Colonic mucosa (tissue), 4 donors: ENCODE measurements around the gene ATG101. TPM values are rescaled to one million over a fixed set of nuclear protein-coding genes. Genes with fewer than 3 reads are reported as not detected.

ENCODE experiments used
- DNase-seq: peaks from one replicate; pipeline ENCODE4 v3.0.0-alpha.2; 2020
- H3K27ac ChIP-seq: fragments of 200-600 bp; one replicate; pipeline ENCODE4 v1.8.0; 2021
- H3K27me3 ChIP-seq: fragments of 200-600 bp; one replicate; pipeline ENCODE4 v1.8.0; 2021
- H3K36me3 ChIP-seq: fragments of 200-600 bp; one replicate; pipeline ENCODE4 v1.8.0; 2021
- H3K4me1 ChIP-seq: fragments of 200-600 bp; one replicate; pipeline ENCODE4 v1.8.0; 2021; ENCODE audit warnings: mild to moderate bottlenecking
- H3K4me3 ChIP-seq: fragments of 200-600 bp; one replicate; pipeline ENCODE4 v1.8.0; 2021
- H3K9ac ChIP-seq, 2 donors: one replicate each; pipeline ENCODE4 v1.7.0; 2013; ENCODE audit warnings: control low read depth in 2 of 2, low read depth in 2 of 2, low read length in 2 of 2
- H3K9me3 ChIP-seq: fragments of 200-600 bp; one replicate; pipeline ENCODE4 v1.8.0; 2021
- intact Hi-C: fragments of 100-400 bp; cut with DNase I; formaldehyde crosslinking; loops from one replicate; pipeline ENCODE4 v1.14.1; 2022
- total RNA-seq, 2 donors: library from RNA; stranded (reverse); fragmentation: NEBNext Ultra II Directional in 1 of 2; extraction: Animal tissue kit (Norgen Biotek cat#: 25700) in 1 of 2; gene quantifications; one replicate each; pipeline ENCODE4 v1.2.1, GENCODE V29; 2021
- TF ChIP-seq, protein P1 (sequence below): fragments of 200-600 bp; IDR thresholded peaks from one replicate; pipeline ENCODE4 v1.8.0; 2022; ENCODE audit warnings: antibody characterized with exemption, mild to moderate bottlenecking
- donor health status: healthy.
- donor health status: DM: no; HTN: no; CAD: no.
- donor health status: DM: no; HTN: no; CAD: no.

ATG101 gene
- total RNA-seq, 2 donors from 2014 or later, result 37.7 to 44.0 TPM

DNA sequence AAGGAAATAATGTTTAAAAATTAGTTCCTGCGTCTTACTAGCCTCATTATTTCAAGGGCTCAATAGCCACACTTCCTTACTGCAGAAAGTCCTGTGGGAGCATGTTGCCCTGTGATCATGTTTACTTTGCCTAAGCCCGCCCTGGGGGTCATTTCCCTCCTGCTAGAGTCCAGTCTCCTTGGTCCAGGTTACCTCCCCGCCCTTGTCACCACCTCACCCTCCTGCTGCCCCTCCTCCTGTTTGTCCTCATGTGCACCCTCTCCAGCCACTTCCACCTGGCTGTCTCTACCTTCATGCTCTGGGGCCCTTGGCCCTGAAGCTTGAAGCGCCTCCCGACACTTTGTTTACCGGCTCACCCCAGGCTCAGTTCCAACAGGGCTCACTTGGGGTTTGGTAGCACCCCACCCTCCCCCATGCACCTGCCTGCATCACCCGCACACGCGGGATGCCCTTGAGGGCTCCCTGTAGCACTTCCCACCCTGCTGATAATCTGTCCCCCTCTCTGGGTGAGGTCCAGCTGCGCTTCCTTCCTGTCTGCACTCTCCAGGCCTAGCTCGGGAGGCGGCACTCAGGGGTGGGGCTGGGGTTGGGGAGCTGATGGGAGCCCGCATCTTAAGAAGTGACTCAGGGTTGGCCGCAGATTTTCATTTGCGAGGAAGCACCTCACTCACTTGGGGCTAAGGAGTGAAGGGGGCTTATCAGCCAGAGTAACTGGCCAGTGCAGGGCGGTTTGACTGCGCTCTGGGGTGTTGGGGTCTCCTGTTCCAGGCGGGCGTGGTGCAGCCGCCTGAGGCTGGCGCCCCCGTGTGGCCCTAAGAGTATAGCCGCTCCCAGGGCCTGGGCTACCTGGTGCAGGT lies 49.8 kb downstream of the ATG101 start:
- intact Hi-C loops, result loop anchor here (5.0 kb wide), 1 partner anchor 92 kb away; no protein-coding TSS in a partner anchor
- no peak overlapping the region for H3K9ac ChIP-seq

DNA sequence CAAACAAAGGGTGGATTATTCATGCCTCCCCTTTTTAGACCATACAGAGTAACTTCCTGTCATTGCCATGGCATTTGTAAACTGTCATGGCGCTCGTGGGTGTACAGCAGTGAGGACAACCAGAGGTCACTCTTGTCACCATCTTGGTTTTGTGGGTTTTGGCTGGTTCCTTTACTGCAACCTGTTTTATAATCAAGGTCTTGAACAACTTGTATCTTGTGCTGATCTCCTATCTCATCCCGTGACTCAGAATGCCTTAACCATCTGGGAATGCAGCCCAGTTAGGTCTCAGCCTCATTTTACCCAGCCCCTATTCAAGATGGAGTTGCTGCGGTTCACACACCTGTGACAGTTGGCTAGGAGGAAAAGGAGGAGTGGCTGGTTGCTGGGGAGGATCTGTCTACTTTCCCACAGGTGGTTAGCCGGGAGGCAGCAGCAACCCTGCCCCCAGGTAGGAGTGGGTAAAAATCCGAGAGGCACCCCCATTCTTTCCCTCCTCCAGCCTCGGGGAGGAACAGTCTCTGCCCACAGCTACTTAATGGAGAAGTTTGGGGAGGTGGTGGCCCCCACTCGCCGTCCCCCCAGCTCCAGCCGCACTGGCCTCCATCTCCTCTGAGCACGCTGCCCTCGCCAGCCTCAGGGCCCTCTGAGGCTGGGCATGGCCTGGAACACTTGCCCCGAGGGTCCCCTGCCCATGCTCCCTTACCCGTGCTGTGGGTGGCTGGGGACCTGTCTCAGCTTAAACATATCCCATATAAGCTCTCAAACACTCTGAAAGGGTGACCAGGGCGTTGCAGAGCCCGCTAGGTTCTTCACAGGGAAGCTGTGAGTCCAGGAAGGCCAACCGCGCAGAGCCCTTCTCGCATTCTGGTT lies 51.4 kb downstream of the ATG101 start:
- Histone ChIP-seq H3K27ac (no peak overlapping the region), H3K4me1 (no peaks in the 10 kb centered on the region)

More for the DNA sequence above, 49.8 kb downstream of the ATG101 start:
- Histone ChIP-seq H3K27me3 (no peaks in the 10 kb centered on the region), H3K36me3 (no peaks in the 10 kb centered on the region), H3K4me1 (no peaks in the 10 kb centered on the region), H3K27ac (no peak overlapping the region), H3K4me3 (no peak overlapping the region), H3K9me3 (no peaks in the 10 kb centered on the region)
- TF ChIP-seq, protein P1, sequence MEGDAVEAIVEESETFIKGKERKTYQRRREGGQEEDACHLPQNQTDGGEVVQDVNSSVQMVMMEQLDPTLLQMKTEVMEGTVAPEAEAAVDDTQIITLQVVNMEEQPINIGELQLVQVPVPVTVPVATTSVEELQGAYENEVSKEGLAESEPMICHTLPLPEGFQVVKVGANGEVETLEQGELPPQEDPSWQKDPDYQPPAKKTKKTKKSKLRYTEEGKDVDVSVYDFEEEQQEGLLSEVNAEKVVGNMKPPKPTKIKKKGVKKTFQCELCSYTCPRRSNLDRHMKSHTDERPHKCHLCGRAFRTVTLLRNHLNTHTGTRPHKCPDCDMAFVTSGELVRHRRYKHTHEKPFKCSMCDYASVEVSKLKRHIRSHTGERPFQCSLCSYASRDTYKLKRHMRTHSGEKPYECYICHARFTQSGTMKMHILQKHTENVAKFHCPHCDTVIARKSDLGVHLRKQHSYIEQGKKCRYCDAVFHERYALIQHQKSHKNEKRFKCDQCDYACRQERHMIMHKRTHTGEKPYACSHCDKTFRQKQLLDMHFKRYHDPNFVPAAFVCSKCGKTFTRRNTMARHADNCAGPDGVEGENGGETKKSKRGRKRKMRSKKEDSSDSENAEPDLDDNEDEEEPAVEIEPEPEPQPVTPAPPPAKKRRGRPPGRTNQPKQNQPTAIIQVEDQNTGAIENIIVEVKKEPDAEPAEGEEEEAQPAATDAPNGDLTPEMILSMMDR, result peak; percentile 62
- peak; percentile 63 for DNase-seq

DNA sequence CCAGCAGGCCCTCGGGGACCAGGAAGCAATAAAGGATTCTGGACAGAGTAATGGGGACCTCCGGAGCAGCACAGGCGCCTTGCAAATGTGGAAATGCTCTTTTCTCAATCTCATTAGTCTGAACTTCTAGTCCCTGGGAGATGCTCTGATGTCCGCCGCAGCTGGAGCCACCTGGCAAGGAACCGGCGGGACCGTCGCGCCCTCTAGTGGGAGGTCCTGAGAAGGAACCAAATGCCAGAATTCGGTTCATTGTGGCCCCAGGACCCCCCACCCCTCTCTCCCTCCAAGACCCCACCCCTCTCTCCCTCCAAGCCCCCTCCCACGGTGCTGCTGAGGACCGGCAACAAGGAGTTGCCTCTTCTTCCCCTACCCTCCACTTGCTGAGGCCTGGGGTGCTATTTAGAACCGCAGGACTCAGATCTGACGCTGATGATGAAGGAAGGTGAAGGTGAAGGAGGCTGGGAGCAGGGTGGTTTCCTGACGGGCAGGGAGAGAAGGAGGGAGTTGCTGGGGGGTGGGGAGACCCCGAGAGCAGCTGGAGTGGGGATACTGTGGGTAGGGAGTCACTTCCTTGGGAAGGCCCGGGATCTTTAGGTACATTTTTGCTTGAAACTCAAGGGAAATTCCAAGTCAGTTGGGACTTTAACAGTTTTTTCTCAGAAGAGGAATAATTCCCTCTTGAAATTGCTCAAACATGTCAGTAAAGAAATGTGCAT lies 52.2 kb downstream of the ATG101 start:
- no peak overlapping the region for H3K27ac ChIP-seq
- no peak overlapping the region for H3K9ac ChIP-seq
- H3K9me3 ChIP-seq, result no peaks in the 10 kb centered on the region
- H3K4me3 ChIP-seq, result no peak overlapping the region
- no peaks in the 10 kb centered on the region for H3K27me3 ChIP-seq
- DNase-seq, result peak; percentile 67
- intact Hi-C loops, result loop anchor here (5.0 kb wide), 1 partner anchor 95 kb away; no protein-coding TSS in a partner anchor
- TF ChIP-seq, protein P1, result peak; percentile 71
- no peaks in the 10 kb centered on the region for H3K4me1 ChIP-seq
- no peaks in the 10 kb centered on the region for H3K36me3 ChIP-seq

More for the DNA sequence above, 51.4 kb downstream of the ATG101 start:
- intact Hi-C loops, result loop anchor here (5.0 kb wide), 1 partner anchor 94 kb away; no protein-coding TSS in a partner anchor
- H3K36me3 ChIP-seq, result no peaks in the 10 kb centered on the region
- no peaks in the 10 kb centered on the region for H3K27me3 ChIP-seq
- TF ChIP-seq, protein P1, result no peak
- no peaks in the 10 kb centered on the region for H3K9me3 ChIP-seq
- H3K9ac ChIP-seq, result no peak overlapping the region
- H3K4me3 ChIP-seq, result no peak overlapping the region
- no peak for DNase-seq

DNA sequence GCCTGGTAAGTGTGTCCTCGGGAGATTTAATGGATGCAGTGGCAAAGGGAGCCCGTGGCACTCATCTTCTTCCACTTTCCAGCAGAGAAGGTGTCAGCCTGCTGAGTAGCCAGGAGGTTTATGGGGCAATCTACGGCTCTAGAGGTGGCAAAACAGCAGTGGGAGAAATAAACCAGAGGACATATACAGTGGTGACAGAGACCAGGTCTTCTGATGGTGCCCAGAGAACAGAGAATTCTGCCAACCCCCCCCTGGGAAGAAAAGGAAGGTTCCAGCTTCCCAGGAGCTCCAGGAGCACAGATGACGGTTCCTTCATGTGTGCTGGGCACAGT lies 52.7 kb downstream of the ATG101 start:
- no peaks in the 10 kb centered on the region for H3K27me3 ChIP-seq
- H3K9ac ChIP-seq, result no peak overlapping the region
- no peak for DNase-seq
- TF ChIP-seq, protein P1, result no peak
- H3K27ac ChIP-seq, result no peak overlapping the region
- H3K4me3 ChIP-seq, result no peak overlapping the region
- no peaks in the 10 kb centered on the region for H3K36me3 ChIP-seq
- H3K9me3 ChIP-seq, result no peaks in the 10 kb centered on the region
- intact Hi-C loops, result loop anchor here (5.0 kb wide), 1 partner anchor 95 kb away; no protein-coding TSS in a partner anchor
- H3K4me1 ChIP-seq, result no peaks in the 10 kb centered on the region

DNA sequence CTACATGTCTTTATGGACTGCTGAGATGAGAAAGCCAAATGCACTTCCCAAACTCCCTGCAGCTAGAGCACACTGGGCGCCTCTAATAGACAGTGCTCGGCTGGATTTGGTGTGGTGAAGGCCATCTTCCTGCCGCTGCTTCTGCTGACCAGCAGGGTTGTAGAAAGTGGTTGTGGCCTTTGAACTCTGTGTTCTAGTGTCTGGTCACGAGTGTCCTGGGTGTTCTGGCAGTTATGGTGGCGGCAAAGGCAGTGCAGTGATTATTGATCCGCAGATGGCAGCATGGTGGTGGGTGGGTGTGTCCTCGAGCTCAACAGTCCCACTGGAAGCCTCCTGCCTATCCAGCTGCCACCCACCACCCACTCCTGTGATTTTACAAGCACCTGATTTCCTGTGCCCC lies 53.1 kb downstream of the ATG101 start:
- no peak overlapping the region for H3K27ac ChIP-seq
- intact Hi-C loops, result loop anchor here (5.0 kb wide), 1 partner anchor 96 kb away; no protein-coding TSS in a partner anchor
- TF ChIP-seq, protein P1, result no peak
- H3K27me3 ChIP-seq, result no peaks in the 10 kb centered on the region
- no peak overlapping the region for H3K4me3 ChIP-seq
- no peaks in the 10 kb centered on the region for H3K9me3 ChIP-seq
- no peaks in the 10 kb centered on the region for H3K36me3 ChIP-seq
- H3K9ac ChIP-seq, result no peak overlapping the region
- no peak for DNase-seq
- H3K4me1 ChIP-seq, result no peaks in the 10 kb centered on the region
